Fibroblast of mammary gland (primary cell): ENCODE data around the gene GPS2.
"Not testable (repeated sequence)": the region's sequence is repeated elsewhere in the genome, so short reads cannot be mapped to it uniquely, and the experiment has no call there.

ENCODE experiments used
- DNase-seq: peaks from one replicate; pipeline ENCODE4 v3.0.0-alpha.2; 2010; ENCODE audit warnings: low read depth
- H3K4me3 ChIP-seq: 2 replicates; pipeline ENCODE4 v1.5.1; 2011; ENCODE audit warnings: low read depth, mild to moderate bottlenecking, low read length, moderate library complexity; ENCODE audit not compliant: control insufficient read depth
- TF ChIP-seq, protein P1 (sequence below): conservative IDR thresholded peaks from 2 replicates; pipeline ENCODE4 v1.5.1; 2011; ENCODE audit warnings: low read depth, low read length, inconsistent platforms; ENCODE audit not compliant: control insufficient read depth, insufficient read depth

The GPS2 gene

DNA sequence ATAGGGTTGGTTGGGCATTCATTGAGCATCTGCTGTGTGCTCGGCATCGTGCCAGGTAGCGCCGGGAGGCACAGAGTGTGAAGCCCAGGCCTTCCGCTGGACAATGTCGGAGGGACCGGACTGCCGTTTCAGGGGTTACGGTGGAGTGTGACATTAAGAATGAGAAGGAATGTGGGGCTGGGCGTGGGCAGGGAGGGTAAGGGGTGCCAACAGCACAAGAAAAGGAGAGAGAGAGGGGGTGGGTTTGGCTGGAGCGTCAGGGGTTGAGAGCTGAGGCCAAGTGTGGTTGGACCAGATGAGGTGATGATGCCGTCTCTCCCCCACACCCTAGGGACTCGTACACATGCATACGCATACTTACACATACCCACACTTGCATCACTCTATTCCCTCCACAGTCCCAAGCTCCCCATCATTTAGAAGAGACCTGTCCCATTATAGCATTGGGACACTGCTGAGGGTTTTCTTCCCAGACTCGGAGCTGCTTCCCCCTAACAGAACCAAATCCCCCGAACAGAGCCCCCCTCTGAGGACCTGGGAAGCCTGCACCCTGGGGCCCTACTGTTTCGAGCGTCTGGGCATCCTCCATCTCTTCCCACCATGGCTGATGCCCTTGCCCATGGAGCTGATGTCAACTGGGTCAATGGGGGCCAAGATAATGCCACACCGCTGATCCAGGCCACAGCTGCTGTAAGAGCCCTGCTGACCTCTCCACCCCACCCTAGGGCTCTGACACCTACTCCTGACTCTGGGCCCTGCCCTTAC lies 33.5 kb upstream of the GPS2 start:
- H3K4me3 ChIP-seq, result no peak overlapping the region
- DNase-seq, result peak; percentile 93
- TF ChIP-seq, protein P1, sequence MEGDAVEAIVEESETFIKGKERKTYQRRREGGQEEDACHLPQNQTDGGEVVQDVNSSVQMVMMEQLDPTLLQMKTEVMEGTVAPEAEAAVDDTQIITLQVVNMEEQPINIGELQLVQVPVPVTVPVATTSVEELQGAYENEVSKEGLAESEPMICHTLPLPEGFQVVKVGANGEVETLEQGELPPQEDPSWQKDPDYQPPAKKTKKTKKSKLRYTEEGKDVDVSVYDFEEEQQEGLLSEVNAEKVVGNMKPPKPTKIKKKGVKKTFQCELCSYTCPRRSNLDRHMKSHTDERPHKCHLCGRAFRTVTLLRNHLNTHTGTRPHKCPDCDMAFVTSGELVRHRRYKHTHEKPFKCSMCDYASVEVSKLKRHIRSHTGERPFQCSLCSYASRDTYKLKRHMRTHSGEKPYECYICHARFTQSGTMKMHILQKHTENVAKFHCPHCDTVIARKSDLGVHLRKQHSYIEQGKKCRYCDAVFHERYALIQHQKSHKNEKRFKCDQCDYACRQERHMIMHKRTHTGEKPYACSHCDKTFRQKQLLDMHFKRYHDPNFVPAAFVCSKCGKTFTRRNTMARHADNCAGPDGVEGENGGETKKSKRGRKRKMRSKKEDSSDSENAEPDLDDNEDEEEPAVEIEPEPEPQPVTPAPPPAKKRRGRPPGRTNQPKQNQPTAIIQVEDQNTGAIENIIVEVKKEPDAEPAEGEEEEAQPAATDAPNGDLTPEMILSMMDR, result no peak

DNA sequence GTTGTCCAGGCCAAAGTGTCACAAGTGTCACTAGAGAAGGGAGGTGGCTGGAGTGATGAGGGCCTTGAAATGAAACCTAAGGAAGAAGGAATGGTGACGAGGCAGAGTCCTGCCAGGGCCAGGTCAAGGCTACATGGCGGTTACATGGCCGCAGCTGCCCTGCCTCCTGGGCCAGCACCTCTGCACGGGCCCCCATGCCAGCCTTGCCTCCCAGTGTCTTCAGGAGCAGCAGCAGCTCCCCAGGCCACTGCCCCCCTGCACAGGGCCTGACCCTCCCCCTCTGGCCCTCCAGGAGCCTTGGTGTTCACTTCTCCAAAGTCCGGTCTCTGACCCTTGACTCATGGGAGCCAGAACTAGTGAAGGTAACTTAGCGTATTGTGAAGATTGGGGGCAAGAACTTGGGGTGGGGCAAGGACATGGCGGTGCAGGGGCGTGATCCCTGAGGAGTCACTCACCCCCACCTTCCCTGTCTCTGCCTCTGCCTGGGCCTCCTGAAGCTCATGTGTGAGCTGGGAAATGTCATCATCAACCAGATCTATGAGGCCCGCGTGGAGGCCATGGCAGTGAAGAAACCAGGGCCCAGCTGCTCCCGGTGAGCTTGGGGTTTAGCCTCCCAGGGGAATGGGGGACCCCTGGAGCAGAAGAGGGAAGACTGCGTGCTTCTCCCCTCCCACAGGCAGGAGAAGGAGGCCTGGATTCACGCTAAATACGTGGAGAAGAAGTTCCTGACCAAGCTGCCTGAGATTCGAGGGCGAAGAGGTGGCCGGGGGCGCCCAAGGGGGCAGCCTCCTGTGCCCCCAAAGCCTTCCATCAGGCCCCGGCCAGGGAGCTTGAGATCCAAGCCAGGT lies 32.7 kb upstream of the GPS2 start:
- TF ChIP-seq, protein P1, result no peak
- peak; percentile 40 for DNase-seq
- no peak overlapping the region for H3K4me3 ChIP-seq

DNA sequence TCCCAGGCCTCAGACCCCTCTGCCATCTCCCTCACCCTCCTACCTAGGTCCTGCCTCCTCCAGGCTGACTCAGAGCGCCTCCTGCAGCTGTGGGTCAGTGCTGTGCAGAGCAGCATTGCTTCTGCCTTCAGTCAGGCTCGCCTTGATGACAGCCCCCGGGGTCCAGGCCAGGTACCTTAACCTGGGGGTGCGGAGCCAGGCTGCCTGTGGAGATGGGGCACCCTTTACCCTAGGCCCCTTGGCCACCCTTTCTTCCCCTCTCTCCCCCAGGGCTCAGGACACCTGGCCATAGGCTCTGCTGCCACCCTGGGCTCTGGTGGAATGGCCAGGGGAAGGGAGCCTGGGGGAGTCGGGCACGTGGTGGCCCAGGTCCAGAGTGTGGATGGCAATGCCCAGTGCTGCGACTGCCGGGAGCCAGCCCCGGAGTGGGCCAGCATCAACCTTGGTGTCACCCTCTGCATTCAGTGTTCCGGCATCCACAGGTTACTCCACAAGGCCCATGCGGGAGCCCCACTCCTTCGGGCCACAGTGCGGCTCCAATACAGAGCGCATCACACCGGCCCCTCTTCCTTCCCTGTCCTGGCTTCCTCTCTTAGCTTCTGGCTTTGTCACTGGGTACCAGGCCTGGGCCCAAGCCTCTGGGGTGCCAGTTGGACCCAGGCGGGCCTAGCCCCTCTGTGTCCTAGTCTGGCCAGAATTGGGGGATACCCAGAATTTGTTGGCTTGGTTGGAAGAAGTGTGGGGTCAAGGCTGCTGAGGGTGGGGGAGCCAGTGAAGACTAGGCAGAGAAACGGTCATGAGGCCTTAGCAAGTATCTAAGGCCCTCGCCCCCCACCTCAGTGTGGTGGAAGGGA lies 31.8 kb upstream of the GPS2 start:
- no peak for DNase-seq
- no peak overlapping the region for H3K4me3 ChIP-seq
- TF ChIP-seq, protein P1, result no peak

DNA sequence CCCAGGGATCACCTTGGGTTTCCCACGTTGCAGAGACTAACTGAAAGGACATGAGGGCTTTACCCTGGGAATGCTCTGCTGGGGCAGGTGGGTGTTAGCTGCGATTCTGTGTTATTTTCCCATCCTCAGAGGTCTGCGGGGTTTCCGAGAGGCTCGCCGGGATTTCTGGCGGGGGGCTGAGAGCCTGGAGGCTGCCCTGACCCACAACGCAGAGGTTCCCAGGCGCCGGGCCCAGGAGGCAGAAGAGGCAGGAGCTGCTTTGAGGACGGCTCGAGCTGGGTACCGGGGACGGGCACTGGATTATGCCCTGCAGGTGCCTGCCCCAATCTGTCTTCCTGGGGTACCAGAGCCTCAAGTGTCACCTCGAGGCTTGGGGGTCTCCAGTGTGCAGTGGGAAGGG lies 28.1 kb upstream of the GPS2 start:
- no peak for DNase-seq
- TF ChIP-seq, protein P1, result no peak
- no peak overlapping the region for H3K4me3 ChIP-seq

DNA sequence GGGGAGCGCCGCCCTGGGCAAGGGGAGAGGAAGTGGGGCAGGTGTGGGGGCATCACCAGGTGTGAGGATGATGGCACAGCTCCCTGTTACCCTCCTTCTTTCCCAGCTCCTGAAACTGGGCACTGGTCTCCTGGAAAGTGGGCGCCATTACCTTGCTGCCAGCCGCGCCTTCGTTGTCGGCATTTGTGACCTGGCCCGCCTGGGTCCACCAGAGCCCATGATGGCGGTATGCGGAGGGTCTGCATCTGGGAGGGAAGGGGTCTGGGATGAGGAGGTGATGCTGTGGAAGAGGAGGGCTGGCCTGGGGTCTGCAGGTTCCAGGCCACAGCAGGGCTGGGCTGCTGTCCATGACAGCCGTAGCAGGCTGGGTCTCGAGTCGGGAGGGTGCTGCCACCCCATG lies 26.7 kb upstream of the GPS2 start:
- no peak overlapping the region for H3K4me3 ChIP-seq
- DNase-seq, result no peak
- TF ChIP-seq, protein P1, result no peak

DNA sequence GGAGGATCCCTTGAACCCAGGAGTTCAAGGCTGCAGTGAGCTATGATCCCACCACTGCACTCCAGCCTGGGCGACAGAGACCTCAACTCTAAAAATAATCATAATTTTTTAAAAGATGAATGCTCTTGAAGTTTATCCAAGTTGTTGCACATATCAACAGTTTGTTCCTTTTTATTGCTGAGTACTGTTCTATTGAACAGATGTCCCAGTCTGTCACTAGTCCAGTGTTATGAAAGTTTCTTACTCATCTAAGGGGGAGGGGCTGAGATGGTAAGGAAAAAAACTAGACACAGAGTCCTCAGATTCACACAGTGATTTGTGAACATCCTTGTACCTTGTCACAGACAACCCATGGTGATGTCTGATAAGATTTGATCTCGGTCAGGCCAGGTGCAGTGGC lies 25.0 kb upstream of the GPS2 start:
- H3K4me3 ChIP-seq, result no peak overlapping the region
- peak; percentile 44 for DNase-seq
- TF ChIP-seq, protein P1, result no peak

DNA sequence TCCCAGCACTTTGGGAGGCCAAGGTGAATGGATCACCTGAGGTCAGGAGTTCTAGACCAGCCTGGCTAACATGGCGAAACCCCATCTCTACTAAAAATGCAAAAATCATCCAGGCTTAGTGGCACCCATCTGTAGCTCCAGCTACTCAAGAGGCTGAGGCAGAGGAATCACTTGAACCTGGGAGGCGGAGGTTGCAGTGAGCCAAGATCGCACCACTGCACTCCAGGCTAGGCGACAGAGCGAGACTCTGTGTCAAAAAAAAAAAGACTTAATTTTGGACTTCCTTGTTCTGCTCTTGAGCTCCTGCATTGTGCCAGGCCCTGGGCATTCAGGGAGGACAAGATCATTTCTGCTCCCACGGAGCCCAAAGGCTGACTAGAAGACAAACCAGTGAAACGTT lies 22.4 kb upstream of the GPS2 start:
- DNase-seq, H3K4me3 ChIP-seq: not testable (repeated sequence)
